Glomerular visceral epithelial cell (primary cell): ENCODE data around the gene KNCN.

Source experiments
- DNase-seq: peaks from one replicate; pipeline ENCODE4 v3.0.0-alpha.2; 2016; ENCODE audit errors: extremely low spot score

KNCN gene

DNA sequence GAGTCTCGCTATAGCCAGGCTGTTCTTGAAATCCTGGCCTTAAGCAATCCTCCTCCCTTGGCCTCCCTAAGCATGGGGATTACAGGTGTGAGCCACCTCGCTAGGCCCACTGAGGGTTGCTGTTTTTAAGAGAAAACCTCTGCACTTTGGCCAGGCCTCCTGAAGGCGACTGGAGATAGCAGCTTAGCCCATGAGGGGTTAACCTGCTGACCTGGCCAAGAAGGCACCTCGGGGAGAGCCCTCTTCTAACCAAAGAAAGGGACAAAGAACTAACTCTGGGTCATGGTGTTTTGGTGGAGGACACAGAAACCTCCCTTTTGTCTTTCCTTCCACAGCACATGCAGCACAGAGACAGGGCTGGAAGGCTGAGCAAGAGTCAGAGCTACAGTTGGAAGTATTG, 17.7 kb upstream of the KNCN start:
- DNase-seq: no peak

DNA sequence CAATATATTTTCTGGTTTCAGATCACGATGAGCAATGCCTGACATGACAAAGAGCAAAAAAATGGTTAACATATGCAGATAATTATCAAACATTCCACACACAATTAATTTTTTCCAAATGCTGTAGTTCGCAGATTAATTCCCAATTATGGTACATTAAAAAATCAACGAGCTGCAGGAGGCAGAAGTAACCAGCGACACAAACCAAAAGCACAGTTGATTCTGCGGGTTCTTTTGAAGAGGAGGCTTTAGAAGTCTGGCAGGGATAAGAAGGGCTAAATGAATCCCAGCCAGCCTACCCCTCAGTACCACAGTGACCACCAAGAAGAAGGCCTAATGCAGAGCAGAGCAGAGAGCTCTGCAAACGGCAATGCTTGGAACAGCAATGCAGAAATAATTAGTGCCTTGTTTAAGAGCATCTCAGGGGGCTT, 17.0 kb upstream of the KNCN start:
- no peak for DNase-seq

DNA sequence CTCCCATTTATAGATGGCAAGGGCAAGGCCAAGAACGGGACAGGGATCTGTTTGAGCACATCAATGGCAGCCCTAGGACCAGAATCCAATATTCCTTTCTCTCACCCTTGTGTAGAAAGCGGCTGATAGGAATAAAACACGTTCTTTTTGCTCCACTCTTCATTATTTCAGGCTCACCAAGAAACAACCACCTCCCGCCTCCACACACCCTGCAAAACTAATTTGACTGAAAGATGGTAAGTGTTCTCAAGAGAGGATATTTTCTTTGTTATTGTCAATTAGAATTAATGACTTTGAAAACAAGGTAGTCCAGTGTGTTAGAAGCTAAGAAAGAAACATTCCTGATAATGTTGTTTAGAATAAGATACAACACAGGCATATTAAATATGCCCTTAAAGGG, 11.9 kb upstream of the KNCN start:
- DNase-seq: no peak

DNA sequence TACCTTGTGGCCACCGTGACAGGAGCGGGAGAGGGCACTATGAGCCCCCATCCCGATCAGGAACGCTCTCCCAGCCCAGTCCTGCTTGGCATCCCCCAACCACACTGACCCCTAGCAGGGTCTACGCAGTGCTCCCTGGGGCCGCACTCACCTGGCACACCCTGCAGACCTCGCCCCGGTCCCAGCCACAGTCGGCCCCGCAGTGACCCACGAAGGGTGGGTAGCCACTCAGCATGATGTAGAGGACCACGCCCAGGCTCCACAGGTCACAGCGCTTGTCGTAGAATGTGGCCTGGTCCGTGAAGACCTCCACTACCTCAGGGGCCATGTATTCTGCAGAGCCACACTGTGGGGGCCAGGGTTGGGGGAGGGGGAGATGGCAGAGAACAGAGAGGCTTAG, 11.1 kb upstream of the KNCN start:
- no peak for DNase-seq

- DNase-seq: no peak
Observed at GRCh38 chr1:46558966-46559365, 7.5 kb upstream of the KNCN start.

- DNase-seq: no peak
Observed at GRCh38 chr1:46558141-46558963, 6.9 kb upstream of the KNCN start.

DNA sequence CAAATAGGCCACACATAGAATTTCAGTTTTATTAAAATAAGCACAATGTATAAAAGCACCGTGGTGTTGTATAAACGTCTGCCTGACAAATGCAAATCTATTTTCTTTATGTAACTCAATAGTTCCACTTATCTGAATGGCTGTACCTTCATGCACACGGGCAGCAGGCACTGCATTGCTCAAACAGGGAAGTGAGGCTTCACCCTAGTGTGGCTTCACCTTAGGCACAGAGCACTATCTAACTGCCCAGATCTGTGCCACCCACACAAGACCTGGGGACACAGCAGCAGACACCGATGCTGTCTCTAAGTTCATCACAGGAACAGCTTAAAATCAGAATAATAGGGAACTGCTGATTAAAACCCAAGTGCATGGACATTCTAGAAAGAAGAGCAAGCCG, 6.0 kb upstream of the KNCN start:
- DNase-seq: no peak

- DNase-seq: peak; percentile 42
Observed at GRCh38 chr1:46556822-46557221, 5.4 kb upstream of the KNCN start.

- DNase-seq: no peak
Observed at GRCh38 chr1:46555826-46556619, 4.6 kb upstream of the KNCN start.

GRCh38 chr1:46554597-46555381, 3.3 kb upstream of the KNCN start:
- no peak for DNase-seq

DNA sequence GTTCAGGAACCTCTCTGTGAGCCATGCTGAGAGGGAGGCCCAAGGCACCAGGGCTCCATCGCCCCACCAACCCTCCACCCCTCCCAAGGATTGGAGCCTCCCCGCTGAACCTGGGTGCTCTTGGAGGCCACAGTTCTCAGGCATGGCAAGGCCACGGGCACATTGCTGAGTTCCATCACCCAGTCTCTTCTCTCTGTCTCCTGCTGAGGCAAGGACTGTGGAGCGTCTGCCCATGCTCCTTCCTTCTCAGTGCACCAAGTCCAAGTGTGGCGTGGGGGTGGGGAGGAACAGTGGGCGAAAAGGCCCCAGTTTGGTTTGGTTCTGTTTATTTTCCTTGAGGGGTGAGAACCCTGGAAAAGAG, 2.8 kb upstream of the KNCN start:
- DNase-seq: no peak

GRCh38 chr1:46553506-46553905, 2.1 kb upstream of the KNCN start:
- DNase-seq: no peak

GRCh38 chr1:46552357-46553237, 1.1 kb upstream of the KNCN start:
- DNase-seq: no peak

DNA sequence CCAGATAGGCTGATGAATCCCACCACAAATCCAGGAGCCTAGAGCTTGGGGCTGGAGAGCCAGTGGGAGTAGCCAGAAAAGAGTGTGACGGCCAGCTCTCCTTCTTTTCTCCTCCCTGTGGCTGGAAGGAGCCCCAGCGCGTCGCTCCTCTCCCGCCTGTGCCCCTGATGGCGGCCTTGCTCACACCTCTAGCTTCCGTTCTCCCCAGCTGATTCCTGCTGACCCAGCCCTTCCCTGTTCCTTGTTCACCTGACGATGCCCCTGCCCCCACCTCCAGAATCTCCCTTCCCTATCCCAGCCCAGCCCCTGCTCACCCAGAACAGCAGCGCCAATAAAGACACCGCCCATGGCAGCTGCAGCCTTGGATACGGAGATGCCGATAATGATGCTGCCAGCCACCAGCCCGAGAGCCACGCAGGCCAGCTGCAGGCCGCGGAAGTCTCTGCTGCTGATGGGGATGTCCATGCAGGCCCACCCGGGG, 656 bp downstream of the KNCN start:
- DNase-seq: no peak

DNA sequence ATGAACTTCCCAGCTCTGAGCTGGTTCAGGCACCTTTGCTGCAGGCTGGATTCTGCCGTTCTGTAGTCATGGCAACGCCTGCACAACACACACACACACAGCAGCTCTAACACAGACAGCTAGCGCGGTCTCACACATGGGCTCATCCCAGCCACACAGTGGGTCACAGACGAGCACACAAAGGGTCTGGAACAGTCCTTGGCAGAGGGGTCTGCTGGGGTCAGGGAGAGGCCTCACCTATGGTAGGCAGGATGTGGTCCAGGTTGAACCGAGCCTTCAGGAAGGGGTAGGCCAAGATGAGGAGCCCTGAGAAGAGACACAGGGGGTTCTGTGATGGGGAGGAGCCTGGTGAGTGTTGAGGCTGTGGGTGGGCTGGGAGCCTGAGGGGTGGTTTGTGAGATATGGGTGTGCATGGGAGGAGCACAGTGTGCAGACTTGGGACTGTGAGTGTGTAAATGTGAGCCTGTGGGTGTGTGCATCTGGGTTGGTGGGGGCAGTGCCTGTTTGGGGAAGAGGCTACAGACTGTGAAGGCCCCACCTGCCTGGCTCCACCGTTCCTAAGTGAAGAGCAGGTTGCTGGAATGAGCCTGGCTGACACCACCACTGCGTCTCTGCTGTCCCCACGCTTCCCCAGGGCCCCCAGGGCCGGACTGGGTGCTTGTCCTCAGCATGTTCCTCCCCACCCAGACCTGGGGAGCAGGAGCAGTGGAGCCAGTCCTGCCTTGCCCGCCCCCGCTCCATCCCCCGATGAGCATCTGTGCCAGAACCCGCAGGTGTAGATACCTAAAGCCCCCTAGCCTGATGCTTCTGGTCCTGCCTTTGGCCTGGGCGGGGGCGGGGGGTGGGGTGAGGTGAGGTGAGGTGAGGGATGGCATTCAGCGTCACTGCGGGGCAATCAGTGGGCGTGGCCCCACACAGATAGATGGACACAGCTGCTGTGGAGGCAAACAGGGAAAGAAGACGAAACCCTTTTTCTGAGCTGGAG, 1.5 kb downstream of the KNCN start:
- peak; percentile 69 for DNase-seq

- DNase-seq: peak; percentile 37
Observed at GRCh38 chr1:46547481-46548383, 3.7 kb downstream of the KNCN start.

GRCh38 chr1:46546210-46546609, 5.2 kb downstream of the KNCN start:
- DNase-seq: no peak

- no peak for DNase-seq
Observed at GRCh38 chr1:46545784-46546183, 5.7 kb downstream of the KNCN start.
